LNCaP clone FGC (cell line): ENCODE data around the gene GYPC.

ENCODE experiments used
- DNase-seq: peaks from one replicate; pipeline ENCODE4 v3.0.0-alpha.2; 2011; ENCODE audit warnings: low read depth
- H3K4me3 ChIP-seq: 2 replicates; pipeline ENCODE4 v1.5.1; 2011; ENCODE audit warnings: mild to moderate bottlenecking, low read depth, low read length, control low read depth
- CTCF ChIP-seq: IDR thresholded peaks from 2 replicates; pipeline ENCODE4 v1.5.1; 2012; ENCODE audit warnings: mild to moderate bottlenecking; ENCODE audit not compliant: control insufficient read depth, insufficient read depth; ENCODE audit errors: extremely low read depth

Gene GYPC

DNA sequence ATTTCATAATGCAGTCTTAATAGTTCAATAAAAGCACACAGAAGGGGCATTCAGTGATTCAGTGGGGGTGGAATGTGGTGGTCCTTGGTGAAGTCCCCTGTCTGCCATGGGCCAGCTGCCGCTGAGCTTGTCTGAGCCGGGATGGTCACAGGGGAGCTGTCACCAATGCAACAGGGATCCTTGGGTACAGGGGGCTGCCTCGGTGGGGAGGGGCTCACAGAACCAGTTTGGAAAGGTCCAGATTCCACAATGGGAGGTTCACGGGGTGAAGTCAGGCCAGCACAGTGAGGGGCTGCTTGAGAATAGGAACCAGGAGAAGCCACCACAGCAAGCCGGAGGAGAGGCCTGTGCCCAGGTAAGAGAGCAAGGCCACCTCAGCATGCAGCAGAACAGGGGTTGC is 75.4 kb downstream of the GYPC start:
- DNase-seq: no peak
- no peak for TF ChIP-seq CTCF
- no peak overlapping the region for H3K4me3 ChIP-seq

- no peak for DNase-seq
- no peak for TF ChIP-seq CTCF
- no peak overlapping the region for H3K4me3 ChIP-seq
These were observed 76.8 kb downstream of the GYPC start for GRCh38 chr2:126732682-126733245.

DNA sequence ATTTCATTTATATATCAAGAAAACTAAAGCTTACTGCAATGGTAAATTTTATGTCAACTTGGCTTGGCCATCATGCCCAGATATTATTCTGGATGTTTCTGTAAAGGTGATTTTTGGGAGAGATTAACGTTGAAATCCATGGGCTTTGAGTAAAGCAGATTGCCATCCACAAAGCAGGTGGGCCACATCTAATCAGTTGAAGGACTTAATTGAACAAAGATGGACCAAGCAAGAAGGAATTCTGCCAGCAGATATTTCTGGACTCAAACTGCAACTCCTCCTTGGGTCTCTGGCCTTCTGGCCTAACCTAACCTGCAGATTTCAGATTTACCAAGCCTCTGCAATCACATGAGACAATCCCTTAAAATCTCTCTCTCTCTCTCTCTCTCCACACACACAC is 77.8 kb downstream of the GYPC start:
- TF ChIP-seq CTCF: no peak

DNA sequence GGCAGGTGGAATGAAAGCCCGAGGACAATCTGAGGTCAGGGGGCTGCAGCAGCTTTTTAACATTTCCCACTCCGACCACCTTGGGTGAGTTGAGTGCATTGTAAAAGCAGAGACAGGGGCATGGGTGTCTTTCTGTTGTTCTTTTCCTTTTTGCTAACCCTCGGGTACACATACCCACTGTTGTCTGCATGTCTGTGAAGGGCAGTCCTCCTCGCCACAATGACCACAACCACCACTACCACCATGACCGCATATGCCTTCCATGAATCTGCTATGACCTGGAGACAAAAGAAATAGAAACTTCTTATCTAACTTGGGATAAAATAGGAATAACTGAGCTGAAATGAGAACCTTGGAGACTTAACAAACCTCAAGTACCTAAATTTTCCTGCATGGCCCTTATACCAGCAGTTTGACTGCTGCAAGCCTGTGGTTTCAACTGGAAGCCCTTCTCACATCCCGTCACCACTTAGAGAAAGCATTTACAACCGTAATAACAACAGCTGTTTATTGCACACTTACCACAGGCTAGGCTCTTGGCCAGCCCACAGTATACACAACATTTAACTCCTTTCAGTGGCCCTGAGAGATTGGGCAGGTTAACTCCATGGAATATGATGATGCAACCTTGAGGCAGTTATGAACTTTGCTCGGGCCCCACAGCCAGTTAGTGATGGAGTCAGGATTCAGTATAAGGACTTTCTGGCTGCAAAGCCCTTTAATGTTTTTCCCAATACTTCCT is 80.3 kb downstream of the GYPC start:
- no peak for TF ChIP-seq CTCF
- H3K4me3 ChIP-seq: no peak overlapping the region
- DNase-seq: no peak

More for the DNA sequence above, 77.8 kb downstream of the GYPC start:
- DNase-seq: no peak
- no peak overlapping the region for H3K4me3 ChIP-seq

- no peak for TF ChIP-seq CTCF
- no peak overlapping the region for H3K4me3 ChIP-seq
- DNase-seq: no peak
These were observed 83.2 kb downstream of the GYPC start for GRCh38 chr2:126739141-126739540.

- no peak overlapping the region for H3K4me3 ChIP-seq
- no peak for TF ChIP-seq CTCF
- no peak for DNase-seq
These were observed 88.7 kb downstream of the GYPC start for GRCh38 chr2:126744640-126745039.
